ENCODE data around the gene SERPINB10.

SERPINB10 gene

GRCh38 chr18:63982361-63982760, 74.6 kb downstream of the SERPINB10 start:
- peak overlapping the region; percentile 77; the same call in 1 of the 2 replicates for H3K27ac ChIP-seq (replicated peaks)
- no peak for DNase-seq (ENCODE audit: low read depth in 1 of 2, low spot score in 1 of 2)
- H3K4me3 ChIP-seq (replicated peaks; ENCODE audit: insufficient read depth, low read length): no peak overlapping the region
- H3K27me3 ChIP-seq (ENCODE audit: insufficient read depth, poor library complexity, severe bottlenecking): no peaks in the 10 kb centered on the region
- TF ChIP-seq POLR2AphosphoS5 (IDR thresholded peaks at IDR 0.05; ENCODE audit: low read depth): no peak
- no peak for TF ChIP-seq CTCF (IDR thresholded peaks at IDR 0.05; ENCODE audit: insufficient read depth, low read length)
- no peak for TF ChIP-seq SPI1 (IDR thresholded peaks at IDR 0.05; ENCODE audit: borderline replicate concordance, low read depth)
- no peak for TF ChIP-seq GABPA (IDR thresholded peaks at IDR 0.05; ENCODE audit: low read depth)
- no peak for TF ChIP-seq REST (IDR thresholded peaks at IDR 0.05; ENCODE audit: insufficient replicate concordance, low read depth)

Measured in HL-60 (cell line).